ENCODE results near the gene ERBB4. TPM values are rescaled to one million over a fixed set of nuclear protein-coding genes. Genes with fewer than 3 reads are reported as not detected.

ERBB4 gene
- total and polyA plus RNA-seq, 2 of the 8 experiments (the other 6 are each of a cell fraction or from before 2014, with no cell fraction given) = 0.34 to 1.3 TPM

DNA sequence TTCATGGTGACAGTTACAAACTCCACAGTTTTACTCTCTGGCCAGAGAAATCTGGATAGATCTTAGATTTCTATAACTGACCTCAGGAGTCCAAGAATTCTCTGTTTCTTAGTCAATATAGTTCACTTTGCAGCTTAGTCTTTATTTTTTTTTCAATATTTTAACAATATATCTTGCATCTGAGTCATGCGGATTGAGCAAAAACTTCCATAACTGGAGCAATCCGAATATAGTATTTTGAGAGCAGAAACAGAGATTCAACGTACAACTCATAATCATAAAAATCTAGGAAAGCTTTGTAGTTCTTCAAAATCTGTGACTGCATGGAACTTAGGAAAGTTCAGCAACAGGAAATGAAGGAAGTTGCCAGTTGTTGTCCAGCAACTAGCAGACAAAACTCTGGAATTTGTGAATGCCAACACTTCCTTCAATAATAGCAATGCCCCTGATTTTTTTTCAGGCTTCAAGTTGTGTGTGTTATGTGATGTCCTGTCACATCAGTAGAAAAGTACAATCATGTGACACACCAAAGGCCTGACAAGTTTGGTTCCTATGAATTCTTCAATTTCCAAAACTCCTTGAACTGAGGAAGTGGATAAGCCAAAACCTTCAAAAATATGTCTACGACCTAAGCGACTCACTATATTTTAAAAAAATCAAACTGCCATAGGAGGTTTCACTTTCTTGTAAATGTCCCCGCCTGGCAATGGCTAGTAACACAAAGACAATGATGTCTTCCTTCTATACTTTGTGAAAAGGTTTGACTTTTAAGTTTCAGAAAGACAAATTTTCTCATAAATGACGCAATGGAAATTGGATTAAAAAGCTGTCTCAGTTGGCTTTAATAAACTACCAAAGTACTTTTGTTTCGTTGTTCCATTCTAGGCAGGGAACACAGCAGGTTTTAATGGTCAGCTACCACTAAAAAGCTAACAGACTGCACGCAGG, 510.6 kb downstream of the ERBB4 start:
- Histone ChIP-seq H4K20me1 (replicated peaks in 1 of 2; ENCODE audit: control insufficient read depth in 1 of 2, insufficient read depth in 2 of 2, low read length in 2 of 2) (no peaks in the 10 kb centered on the region), H3K4me1 (replicated peaks in 1 of 4; ENCODE audit: control insufficient read depth in 3 of 4, insufficient read depth in 4 of 4, low read length in 3 of 4) (no peaks in the 10 kb centered on the region), H2BK20ac (ENCODE audit: low read length) (no peak overlapping the region), H4K8ac (ENCODE audit: extremely low read depth, insufficient read depth, low read length) (no peak overlapping the region), H2BK12ac (ENCODE audit: low read depth, low read length) (no peak overlapping the region), H3K9me3 (ENCODE audit: insufficient read depth in 2 of 2, low read depth in 1 of 2, low read length in 1 of 2) (no peaks in the 10 kb centered on the region), H3K23ac (ENCODE audit: insufficient read length) (no peak overlapping the region), H3K9ac (replicated peaks in 1 of 4; ENCODE audit: extremely low read depth in 1 of 4, low read depth in 3 of 4, low read length in 3 of 4) (no peak overlapping the region), H4K5ac (ENCODE audit: insufficient read length, low read depth, low read length) (no peak overlapping the region), H2AFZ (ENCODE audit: low read length) (no peak overlapping the region), H3K4me3 (ENCODE audit: extremely low read depth in 1 of 4, insufficient read depth in 2 of 4, low read depth in 3 of 4, low read length in 4 of 4) (no peak overlapping the region), H2BK5ac (ENCODE audit: low read depth, low read length) (no peak overlapping the region), H3K14ac (ENCODE audit: insufficient read length) (no peak overlapping the region), H2AK5ac (ENCODE audit: low read depth, low read length) (no peak overlapping the region), H3K4ac (replicated peaks; ENCODE audit: insufficient read length, low read depth, low read length) (no peak overlapping the region), H2BK120ac (replicated peaks; ENCODE audit: low read depth, low read length) (no peak overlapping the region), H3K18ac (ENCODE audit: extremely low read depth, low read length) (no peak overlapping the region), H4K91ac (replicated peaks; ENCODE audit: insufficient read length, low read length) (no peak overlapping the region), H3K79me2 (ENCODE audit: control insufficient read depth in 1 of 2, insufficient read depth in 2 of 2, low read length in 2 of 2) (no peaks in the 10 kb centered on the region), H3K4me2 (ENCODE audit: insufficient read depth in 1 of 2, low read depth in 2 of 2, low read length in 2 of 2) (no peak overlapping the region), H2BK15ac (ENCODE audit: low read length) (no peak overlapping the region), H3K36me3 (ENCODE audit: control insufficient read depth in 2 of 4, insufficient read depth in 4 of 4, low read length in 3 of 4) (no peaks in the 10 kb centered on the region), H3K56ac (replicated peaks; ENCODE audit: insufficient read length, low read depth, low read length) (no peak overlapping the region), H3K27ac (ENCODE audit: low read depth, low read length) (no peak overlapping the region), H3K23me2 (ENCODE audit: low read depth, low read length) (no peaks in the 10 kb centered on the region), H3K27me3 (replicated peaks in 1 of 4; ENCODE audit: control insufficient read depth in 3 of 4, extremely low read depth in 1 of 4, insufficient read depth in 3 of 4, low read length in 3 of 4) (no peaks in the 10 kb centered on the region), H3K79me1 (ENCODE audit: low read depth, low read length) (no peaks in the 10 kb centered on the region)
- ChIA-PET CTCF (ENCODE audit: partially characterized antibody) (interaction anchor here (0.5 to 2.8 kb wide), 3 partner anchors 13 to 330 kb away, joined by 3 to 11 read pairs (median 6); no protein-coding TSS in a partner anchor), POLR2A (ENCODE audit: partially characterized antibody) (no interaction called here)
- WGBS, 2 experiments (ENCODE audit: extremely low coverage in 1 of 2, insufficient coverage in 1 of 2, insufficient read length in 1 of 2, insufficient replicate concordance in 2 of 2, low coverage in 1 of 2, low lambda C conversion rate in 2 of 2, missing lambda C conversion rate in 1 of 2) = 80% methylated on average over 9 of the region's 9 CpGs; no CpG with 5 or more reads in 1 of the 2 experiments
- DNase-seq (ENCODE audit: low read depth in 1 of 2, low spot score in 2 of 2) (no peak), FAIRE-seq (no peak)
- TF ChIP-seq CEBPB (IDR thresholded peaks at IDR 0.05; ENCODE audit: low read depth, low read length) = no peak
- TF ChIP-seq, protein P1, sequence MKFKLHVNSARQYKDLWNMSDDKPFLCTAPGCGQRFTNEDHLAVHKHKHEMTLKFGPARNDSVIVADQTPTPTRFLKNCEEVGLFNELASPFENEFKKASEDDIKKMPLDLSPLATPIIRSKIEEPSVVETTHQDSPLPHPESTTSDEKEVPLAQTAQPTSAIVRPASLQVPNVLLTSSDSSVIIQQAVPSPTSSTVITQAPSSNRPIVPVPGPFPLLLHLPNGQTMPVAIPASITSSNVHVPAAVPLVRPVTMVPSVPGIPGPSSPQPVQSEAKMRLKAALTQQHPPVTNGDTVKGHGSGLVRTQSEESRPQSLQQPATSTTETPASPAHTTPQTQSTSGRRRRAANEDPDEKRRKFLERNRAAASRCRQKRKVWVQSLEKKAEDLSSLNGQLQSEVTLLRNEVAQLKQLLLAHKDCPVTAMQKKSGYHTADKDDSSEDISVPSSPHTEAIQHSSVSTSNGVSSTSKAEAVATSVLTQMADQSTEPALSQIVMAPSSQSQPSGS (IDR thresholded peaks at IDR 0.05; ENCODE audit: low read length) = no peak
